ENCODE measurements around the gene ZACN.
"Not testable (repeated sequence)": the region's sequence is repeated elsewhere in the genome, so short reads cannot be mapped to it uniquely, and the experiment has no call there.

The ZACN gene

DNA sequence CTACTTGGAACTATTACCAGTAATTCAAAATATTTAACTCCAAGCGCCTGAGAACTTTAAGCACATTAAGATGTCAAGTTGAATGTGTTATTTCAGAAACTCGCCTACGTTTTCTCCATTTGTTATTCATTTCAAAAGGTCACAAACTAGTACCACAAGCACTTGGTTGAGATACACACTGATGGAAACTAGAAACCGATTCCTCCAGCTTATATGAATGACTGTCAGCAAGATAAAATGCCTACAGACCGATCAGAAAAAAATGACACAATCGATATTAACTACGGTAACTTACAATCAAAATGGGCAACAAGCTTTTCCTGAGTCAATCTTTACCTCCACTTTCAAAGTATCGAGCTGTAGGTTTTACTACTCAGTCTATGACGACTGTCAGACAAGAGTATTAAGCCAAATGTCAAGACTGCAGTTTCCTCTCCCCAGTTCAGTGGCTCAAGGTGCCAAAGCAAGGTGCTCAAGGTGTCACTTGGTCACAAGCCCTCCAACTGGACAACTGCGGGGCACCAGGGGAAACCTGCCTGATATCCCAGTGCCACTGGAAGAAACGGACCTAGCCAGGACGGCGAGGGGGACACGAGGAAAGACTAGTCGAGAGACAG lies 7.3 kb upstream of the ZACN start:
- no peak for DNase-seq (ENCODE audit: low read depth in 1 of 2, low spot score in 1 of 2)
- in situ Hi-C loops (cut with HindIII; ENCODE audit: low pct_unique_long_range_greater_than_20kb, low sequenced_read_pairs): no loop called here
- no peak for TF ChIP-seq JUND (IDR thresholded peaks at IDR 0.05; ENCODE audit: low read depth)

DNA sequence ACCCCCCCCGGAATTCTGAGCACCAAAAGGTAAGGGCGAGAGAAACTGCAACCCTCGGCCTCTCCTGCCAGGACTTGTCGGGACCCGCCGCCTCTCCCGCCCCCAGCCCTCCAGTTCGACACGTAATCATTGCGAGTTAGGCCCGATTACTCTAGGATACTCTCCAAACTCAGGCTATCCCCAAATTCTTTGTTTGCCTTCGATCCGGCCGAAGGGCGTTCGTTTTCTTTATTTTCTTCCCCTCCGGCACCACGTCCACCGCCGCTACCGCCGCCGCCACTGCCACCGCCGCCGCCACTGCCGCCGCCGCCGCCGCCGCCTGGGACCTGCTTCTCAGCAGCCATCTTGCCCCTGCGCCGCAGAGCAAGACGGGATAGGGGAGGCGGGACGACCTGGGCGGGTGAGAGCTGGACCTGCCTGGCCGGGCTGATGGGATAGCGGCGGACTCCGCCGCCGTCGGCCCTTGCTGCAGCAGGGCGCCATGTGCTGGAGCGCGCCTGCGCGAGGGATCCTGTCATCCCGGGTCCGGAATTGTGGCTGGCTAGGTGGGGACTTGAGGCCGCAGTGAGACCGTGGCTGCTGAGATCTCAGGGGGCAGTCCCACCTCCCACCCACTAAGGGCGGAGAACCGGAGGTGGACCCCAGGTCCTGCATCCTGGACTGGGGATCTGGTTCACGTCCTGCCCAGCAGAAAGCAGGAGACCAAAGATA lies 6.7 kb upstream of the ZACN start, which contains the start of gene SRP68:
Gene SRP68 (minus strand): TSS at position 370 of the 711 bp plus-strand sequence. CDS start 26 bp downstream, at position 344.
- in situ Hi-C loops (cut with HindIII; ENCODE audit: low pct_unique_long_range_greater_than_20kb, low sequenced_read_pairs): no loop called here

GRCh38 chr17:76074390-76075363 lies 4.3 kb upstream of the ZACN start, which contains the start of gene GALR2:
Gene GALR2, plus strand, starts transcription at chr17:76074781. Its CDS starts 103 bp downstream, at chr17:76074884.
- no peak for TF ChIP-seq JUND (IDR thresholded peaks at IDR 0.05; ENCODE audit: low read depth)
- in situ Hi-C loops (cut with HindIII; ENCODE audit: low pct_unique_long_range_greater_than_20kb, low sequenced_read_pairs): no loop called here
- DNase-seq (ENCODE audit: low read depth in 1 of 2, low spot score in 1 of 2): no peak

More for the DNA sequence above, 6.7 kb upstream of the ZACN start, which contains the start of gene SRP68:
- no peak for TF ChIP-seq JUND (IDR thresholded peaks at IDR 0.05; ENCODE audit: low read depth)
- peak; percentile 95 to 98 for DNase-seq (ENCODE audit: low read depth in 1 of 2, low spot score in 1 of 2)

DNA sequence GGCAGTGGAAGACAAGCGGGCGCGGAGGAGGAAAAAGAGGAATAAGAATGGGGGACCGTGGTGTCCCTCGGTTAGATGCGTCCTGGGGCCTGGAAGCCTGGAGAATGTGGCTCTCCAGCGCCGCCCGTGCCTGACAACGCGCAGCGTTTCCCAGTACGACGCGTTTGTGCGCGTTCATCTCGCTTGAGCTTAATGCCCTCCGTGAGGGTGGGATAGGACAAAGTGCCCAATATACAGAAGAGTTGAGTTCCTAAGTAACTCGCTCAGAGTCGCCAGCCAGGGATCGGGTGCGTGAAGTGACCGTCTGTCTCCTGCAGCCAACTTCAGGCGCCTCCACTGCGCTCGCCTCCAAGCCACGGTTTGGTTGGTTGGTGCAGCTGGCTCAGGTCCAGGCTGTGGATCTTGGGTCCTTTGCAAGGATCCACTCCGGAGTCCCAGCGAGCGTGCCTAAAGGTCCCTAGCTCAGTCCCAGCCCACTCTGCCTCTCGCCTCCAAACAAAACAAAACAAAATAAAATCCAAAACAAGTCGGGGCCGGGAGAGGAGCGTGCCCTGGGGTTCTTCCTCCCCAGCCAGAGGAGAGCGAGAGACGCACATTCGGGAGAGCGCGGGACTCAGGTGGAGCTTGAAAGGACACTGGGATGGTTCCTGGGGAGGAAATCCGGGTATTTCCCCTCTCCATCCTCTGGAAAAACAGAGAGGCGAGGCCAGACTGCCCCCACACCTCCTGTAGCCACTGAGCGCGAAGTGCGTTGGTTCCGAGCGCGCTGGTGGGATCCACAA lies 3.4 kb upstream of the ZACN start:
- DNase-seq (ENCODE audit: low read depth in 1 of 2, low spot score in 1 of 2): peak; percentile 59 to 86
- TF ChIP-seq JUND (IDR thresholded peaks at IDR 0.05; ENCODE audit: low read depth): no peak

DNA sequence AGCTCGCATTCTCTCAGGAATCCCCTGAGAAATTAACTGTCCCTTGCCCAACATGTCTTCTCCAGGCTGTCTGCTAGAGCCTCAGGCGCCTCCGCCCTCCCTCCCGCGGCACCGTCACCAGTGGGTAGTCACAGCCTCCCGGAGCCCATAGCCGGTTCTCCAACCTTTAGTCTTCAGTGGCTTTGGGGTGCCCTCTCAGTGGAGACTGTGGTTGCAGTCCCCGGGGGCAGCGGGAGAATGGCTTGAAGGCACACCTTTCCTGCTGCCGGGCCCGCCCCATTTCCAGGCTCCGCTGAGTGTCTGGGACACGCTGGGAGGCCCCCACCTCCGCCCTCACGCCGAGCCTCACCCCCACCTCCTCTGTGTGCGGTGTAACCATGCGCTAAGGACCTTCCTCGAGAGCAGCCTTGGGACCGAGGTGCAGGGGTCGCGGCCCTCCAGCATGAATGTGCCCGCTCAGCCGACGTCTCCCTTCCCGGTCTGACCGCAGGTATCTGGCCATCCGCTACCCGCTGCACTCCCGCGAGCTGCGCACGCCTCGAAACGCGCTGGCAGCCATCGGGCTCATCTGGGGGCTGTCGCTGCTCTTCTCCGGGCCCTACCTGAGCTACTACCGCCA lies 2.7 kb upstream of the ZACN start:
- in situ Hi-C loops (cut with HindIII; ENCODE audit: low pct_unique_long_range_greater_than_20kb, low sequenced_read_pairs): no loop called here

More for the DNA sequence above, 3.4 kb upstream of the ZACN start:
- in situ Hi-C loops (cut with HindIII; ENCODE audit: low pct_unique_long_range_greater_than_20kb, low sequenced_read_pairs): no loop called here

GRCh38 chr17:76076765-76077583 lies 2.0 kb upstream of the ZACN start:
- no peak for DNase-seq (ENCODE audit: low read depth in 1 of 2, low spot score in 1 of 2)
- in situ Hi-C loops (cut with HindIII; ENCODE audit: low pct_unique_long_range_greater_than_20kb, low sequenced_read_pairs): no loop called here
- no peak for TF ChIP-seq JUND (IDR thresholded peaks at IDR 0.05; ENCODE audit: low read depth)

More for the DNA sequence above, 2.7 kb upstream of the ZACN start:
- no peak for TF ChIP-seq JUND (IDR thresholded peaks at IDR 0.05; ENCODE audit: low read depth)
- peak in 1 of 2 experiments; percentile 29 for DNase-seq (ENCODE audit: low read depth in 1 of 2, low spot score in 1 of 2)

- DNase-seq (ENCODE audit: low read depth in 1 of 2, low spot score in 1 of 2): peak in 1 of 2 experiments; percentile 29
Observed at GRCh38 chr17:76077584-76078110, 1.3 kb upstream of the ZACN start.

GRCh38 chr17:76078370-76078769 lies 612 bp upstream of the ZACN start:
- in situ Hi-C loops (cut with HindIII; ENCODE audit: low pct_unique_long_range_greater_than_20kb, low sequenced_read_pairs); DNase-seq (ENCODE audit: low read depth in 1 of 2, low spot score in 1 of 2): not testable (repeated sequence)

More at GRCh38 chr17:76077584-76078110, 1.3 kb upstream of the ZACN start:
- TF ChIP-seq JUND (IDR thresholded peaks at IDR 0.05; ENCODE audit: low read depth): no peak
- in situ Hi-C loops (cut with HindIII; ENCODE audit: low pct_unique_long_range_greater_than_20kb, low sequenced_read_pairs): no loop called here

DNA sequence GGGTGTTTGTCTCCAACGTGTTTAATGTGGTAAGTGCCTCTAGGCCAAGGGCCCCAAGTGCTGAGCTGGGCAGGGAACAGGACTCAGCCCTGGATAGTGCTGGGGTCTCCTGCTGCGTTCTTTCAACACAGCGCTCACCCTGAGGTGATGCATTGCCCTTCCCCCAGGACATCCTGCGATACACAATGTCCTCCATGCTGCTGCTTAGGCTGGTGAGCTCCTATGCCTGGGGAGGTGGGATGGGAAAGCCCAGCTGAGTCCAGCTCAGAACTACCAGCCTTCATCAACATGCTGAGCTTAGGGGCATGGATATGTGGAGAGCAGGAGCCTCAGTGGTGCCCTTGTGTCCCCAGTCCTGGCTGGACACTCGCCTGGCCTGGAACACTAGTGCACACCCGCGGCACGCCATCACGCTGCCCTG lies 563 bp downstream of the ZACN start:
- no peak for DNase-seq (ENCODE audit: low read depth in 1 of 2, low spot score in 1 of 2)
- no peak for TF ChIP-seq JUND (IDR thresholded peaks at IDR 0.05; ENCODE audit: low read depth)
- in situ Hi-C loops (cut with HindIII; ENCODE audit: low pct_unique_long_range_greater_than_20kb, low sequenced_read_pairs): no loop called here

DNA sequence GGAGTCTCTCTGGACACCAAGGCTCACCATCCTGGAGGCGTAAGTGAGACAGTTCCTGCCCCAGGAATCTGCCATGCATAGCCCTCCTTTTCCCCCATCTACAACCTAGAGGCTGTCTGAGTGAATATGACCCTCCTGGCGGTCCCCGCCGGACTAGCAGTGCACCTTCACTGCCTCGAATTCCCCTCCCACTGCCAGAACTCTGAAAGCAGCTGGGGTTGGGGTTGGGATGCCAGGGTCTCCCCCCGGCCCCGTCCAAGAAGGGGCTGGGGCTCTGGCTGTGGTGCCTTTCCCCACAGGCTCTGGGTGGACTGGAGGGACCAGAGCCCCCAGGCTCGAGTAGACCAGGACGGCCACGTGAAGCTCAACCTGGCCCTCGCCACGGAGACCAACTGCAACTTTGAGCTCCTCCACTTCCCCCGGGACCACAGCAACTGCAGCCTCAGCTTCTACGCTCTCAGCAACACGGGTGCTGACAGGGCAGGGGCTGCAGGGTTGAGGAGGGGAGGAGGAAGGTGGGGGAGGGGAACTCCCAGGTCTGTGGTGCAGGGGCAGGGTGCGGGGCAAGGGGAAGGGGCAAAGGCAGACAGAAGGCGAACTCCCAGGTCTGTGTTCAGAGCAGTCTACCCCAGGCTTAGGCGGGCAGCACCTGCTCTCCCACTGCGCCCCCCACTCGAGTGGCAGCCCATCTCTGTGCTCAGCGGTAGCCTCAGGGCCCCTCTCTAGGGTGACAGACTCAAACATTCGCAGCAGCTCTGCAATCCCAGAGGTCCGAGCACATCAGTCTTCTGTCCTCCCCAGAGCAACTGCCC lies 1.2 kb downstream of the ZACN start:
- no peak for TF ChIP-seq JUND (IDR thresholded peaks at IDR 0.05; ENCODE audit: low read depth)
- peak; percentile 52 to 65 for DNase-seq (ENCODE audit: low read depth in 1 of 2, low spot score in 1 of 2)
- in situ Hi-C loops (cut with HindIII; ENCODE audit: low pct_unique_long_range_greater_than_20kb, low sequenced_read_pairs): no loop called here
